Glutamatergic neuron (in vitro differentiated cells): ENCODE results near the gene PTAFR. TPM values are rescaled to one million over a fixed set of nuclear protein-coding genes. Genes with fewer than 3 reads are reported as not detected.

Experiments used
- DNase-seq: peaks from one replicate; pipeline ENCODE4 v3.0.0; 2022
- H3K27ac Mint-ChIP-seq: one replicate; pipeline ENCODE4 v1.8.0; 2020; ENCODE audit warnings: mild to moderate bottlenecking, mixed read lengths, inconsistent platforms; ENCODE audit not compliant: unreplicated experiment
- H3K27me3 Mint-ChIP-seq: one replicate; pipeline ENCODE4 v1.8.0; 2020; ENCODE audit warnings: mild to moderate bottlenecking, moderate library complexity, mixed read lengths, inconsistent platforms; ENCODE audit not compliant: unreplicated experiment
- H3K36me3 Mint-ChIP-seq: one replicate; pipeline ENCODE4 v1.8.0; 2020; ENCODE audit warnings: mild to moderate bottlenecking, mixed read lengths, inconsistent platforms; ENCODE audit not compliant: unreplicated experiment
- H3K4me1 Mint-ChIP-seq: one replicate; pipeline ENCODE4 v1.8.0; 2020; ENCODE audit warnings: mild to moderate bottlenecking, low read depth, mixed read lengths, inconsistent platforms; ENCODE audit not compliant: unreplicated experiment
- H3K4me3 Mint-ChIP-seq: one replicate; pipeline ENCODE4 v1.8.0; 2020; ENCODE audit warnings: mild to moderate bottlenecking, mixed read lengths, inconsistent platforms; ENCODE audit not compliant: unreplicated experiment
- H3K9me3 Mint-ChIP-seq: one replicate; pipeline ENCODE4 v1.8.0; 2020; ENCODE audit warnings: mild to moderate bottlenecking, moderate library complexity, mixed read lengths, inconsistent platforms; ENCODE audit not compliant: unreplicated experiment
- CTCF ChIP-seq: fragments of 200-600 bp; sonication (generic); IDR thresholded peaks from one replicate; pipeline ENCODE4 v1.5.0; 2021; ENCODE audit not compliant: partially characterized antibody, unreplicated experiment
- total RNA-seq: library from RNA; stranded (reverse); fragmentation: NEBNext Ultra II Directional; extraction: Animal tissue kit (Norgen Biotek cat#: 25700); gene quantifications from one replicate; pipeline ENCODE4 v1.2.1, GENCODE V29; 2021; ENCODE audit not compliant: unreplicated experiment

Gene PTAFR
- total RNA-seq, 1 donor from 2014 or later, result 0.54 TPM

GRCh38 chr1:28205243-28205642 is 28.8 kb upstream of the PTAFR start:
- H3K9me3 Mint-ChIP-seq, result no peaks in the 10 kb centered on the region
- no peaks in the 10 kb centered on the region for H3K27me3 Mint-ChIP-seq
- no peak for DNase-seq
- no peaks in the 10 kb centered on the region for H3K36me3 Mint-ChIP-seq
- no peak overlapping the region for H3K4me3 Mint-ChIP-seq
- TF ChIP-seq CTCF, result no peak
- no peaks in the 10 kb centered on the region for H3K4me1 Mint-ChIP-seq
- no peak overlapping the region for H3K27ac Mint-ChIP-seq

- Mint-ChIP-seq H3K4me3 (no peak overlapping the region), H3K27me3 (peaks cover 2% of the 10 kb centered on the region), H3K4me1 (no peaks in the 10 kb centered on the region), H3K36me3 (no peaks in the 10 kb centered on the region), H3K27ac (peak overlapping the region; percentile 59), H3K9me3 (no peaks in the 10 kb centered on the region)
- no peak for DNase-seq
- no peak for TF ChIP-seq CTCF
Observed at GRCh38 chr1:28200234-28200873, 23.9 kb upstream of the PTAFR start.

GRCh38 chr1:28199328-28200233 is 23.1 kb upstream of the PTAFR start:
- DNase-seq, result no peak
- Mint-ChIP-seq H3K9me3 (no peaks in the 10 kb centered on the region), H3K4me3 (no peak overlapping the region), H3K27ac (peak overlapping the region; percentile 59), H3K4me1 (no peaks in the 10 kb centered on the region), H3K27me3 (peaks cover 2% of the 10 kb centered on the region), H3K36me3 (no peaks in the 10 kb centered on the region)
- TF ChIP-seq CTCF, result no peak

- peaks cover 2% of the 10 kb centered on the region for H3K27me3 Mint-ChIP-seq
- H3K27ac Mint-ChIP-seq, result no peak overlapping the region
- no peak for DNase-seq
- H3K4me1 Mint-ChIP-seq, result no peaks in the 10 kb centered on the region
- H3K9me3 Mint-ChIP-seq, result no peaks in the 10 kb centered on the region
- no peak for TF ChIP-seq CTCF
- H3K4me3 Mint-ChIP-seq, result no peak overlapping the region
- H3K36me3 Mint-ChIP-seq, result no peaks in the 10 kb centered on the region
Observed at GRCh38 chr1:28197682-28198415, 21.4 kb upstream of the PTAFR start.
